NCI-H69 (cell line): ENCODE data around the gene CACNA1I.

ENCODE experiments used
- DNase-seq: peaks from one replicate; lab custom pipeline; 2025; lab: John Stamatoyannopoulos, UW

CACNA1I gene

DNA sequence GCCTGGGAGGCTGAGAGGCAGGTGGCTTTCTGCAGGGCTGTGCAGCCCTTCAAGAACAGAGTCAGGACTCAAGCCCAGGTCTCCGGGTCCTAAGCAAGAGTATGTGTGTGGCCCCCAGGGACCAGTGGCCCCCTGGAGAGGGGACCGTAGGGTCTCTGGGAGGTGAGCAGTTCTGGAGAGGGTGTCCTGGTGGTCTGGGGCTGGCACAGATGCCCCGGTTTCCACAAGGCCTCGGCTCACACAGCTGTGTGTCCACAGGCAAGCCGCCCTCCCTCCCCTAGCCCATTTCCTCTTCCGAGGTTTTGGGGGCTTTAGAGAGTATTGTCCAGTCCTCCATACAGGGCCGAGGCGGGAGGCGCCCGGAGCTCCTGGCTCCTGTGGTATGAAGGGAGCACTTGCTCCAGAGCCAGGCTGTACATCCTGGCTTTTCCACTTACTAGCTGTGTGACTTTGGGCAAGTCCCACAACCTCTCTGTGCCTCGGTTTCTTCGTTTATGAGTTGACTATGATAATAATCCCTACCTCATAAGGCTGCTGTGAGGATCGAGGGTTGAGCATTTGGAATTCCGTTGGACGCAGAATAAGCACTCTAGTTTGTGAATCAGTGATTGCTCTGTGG lies 34.6 kb upstream of the CACNA1I start:
- DNase-seq: no peak

DNA sequence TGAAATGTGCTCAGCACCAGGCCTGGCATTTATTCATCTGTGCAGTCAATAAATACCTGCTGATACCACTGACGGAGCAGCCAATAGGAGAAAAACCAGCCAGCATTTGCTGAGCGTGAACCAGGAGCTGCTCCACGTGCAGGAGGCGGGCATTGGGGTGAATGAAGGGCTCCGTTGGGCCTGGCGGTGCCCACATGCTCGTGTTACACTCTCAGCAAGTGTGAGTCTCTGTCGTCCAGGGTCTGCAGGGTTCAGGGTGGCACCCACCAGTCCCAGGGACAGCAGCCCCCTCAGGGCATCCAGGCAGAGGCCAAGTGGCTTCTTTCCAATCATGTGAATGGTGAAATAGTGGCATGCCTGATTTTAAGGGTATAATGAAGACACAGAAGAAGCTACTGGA lies 33.8 kb upstream of the CACNA1I start:
- no peak for DNase-seq

GRCh38 chr22:39537975-39538374 lies 32.6 kb upstream of the CACNA1I start:
- DNase-seq: no peak

- peak; percentile 60 for DNase-seq
These were observed 27.5 kb upstream of the CACNA1I start for GRCh38 chr22:39543095-39543494.

- no peak for DNase-seq
These were observed 24.9 kb upstream of the CACNA1I start for GRCh38 chr22:39545386-39546365.

- peak; percentile 68 for DNase-seq
These were observed 23.5 kb upstream of the CACNA1I start for GRCh38 chr22:39546889-39547586.

GRCh38 chr22:39547587-39547947 lies 23.0 kb upstream of the CACNA1I start:
- no peak for DNase-seq

DNA sequence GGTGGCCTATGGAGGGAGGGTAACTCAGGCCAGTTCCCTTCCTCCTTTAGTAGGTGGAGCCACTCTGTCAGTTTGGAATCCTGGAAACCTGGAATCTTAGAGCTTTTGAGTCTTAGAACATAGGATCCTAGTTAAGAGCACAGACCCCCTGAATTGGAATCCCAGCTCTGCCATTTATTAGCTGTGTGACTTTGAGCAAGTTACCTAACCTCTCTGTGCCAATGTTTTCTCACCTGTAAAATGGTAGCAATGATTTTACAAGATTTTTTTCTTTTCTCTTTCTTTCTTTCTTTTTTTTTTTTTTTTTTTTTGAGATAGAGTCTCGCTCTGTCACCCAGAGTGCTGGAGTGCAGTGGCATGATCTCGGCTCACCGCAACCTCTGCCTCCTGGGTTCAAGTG lies 17.1 kb upstream of the CACNA1I start:
- DNase-seq: no peak

DNA sequence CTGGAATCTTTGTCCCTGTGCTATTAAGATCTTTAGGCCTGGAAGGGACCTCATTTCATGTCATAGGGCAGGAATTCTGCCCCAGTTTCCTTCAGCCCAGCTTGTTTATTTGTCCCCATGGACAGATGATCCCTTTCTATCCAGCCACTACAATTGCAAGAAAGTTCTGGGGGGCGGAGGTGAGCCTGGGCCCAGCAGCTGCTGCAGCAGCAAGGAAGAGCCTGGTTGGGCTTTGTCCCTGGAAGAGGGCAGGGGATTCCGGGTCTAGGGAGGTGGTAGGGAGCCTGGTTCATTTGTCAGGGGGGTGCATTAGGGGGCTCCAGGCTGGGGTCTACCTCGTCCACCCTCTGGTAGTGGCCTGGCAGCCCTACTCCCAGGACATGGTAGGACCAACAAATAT lies 16.4 kb upstream of the CACNA1I start:
- no peak for DNase-seq

DNA sequence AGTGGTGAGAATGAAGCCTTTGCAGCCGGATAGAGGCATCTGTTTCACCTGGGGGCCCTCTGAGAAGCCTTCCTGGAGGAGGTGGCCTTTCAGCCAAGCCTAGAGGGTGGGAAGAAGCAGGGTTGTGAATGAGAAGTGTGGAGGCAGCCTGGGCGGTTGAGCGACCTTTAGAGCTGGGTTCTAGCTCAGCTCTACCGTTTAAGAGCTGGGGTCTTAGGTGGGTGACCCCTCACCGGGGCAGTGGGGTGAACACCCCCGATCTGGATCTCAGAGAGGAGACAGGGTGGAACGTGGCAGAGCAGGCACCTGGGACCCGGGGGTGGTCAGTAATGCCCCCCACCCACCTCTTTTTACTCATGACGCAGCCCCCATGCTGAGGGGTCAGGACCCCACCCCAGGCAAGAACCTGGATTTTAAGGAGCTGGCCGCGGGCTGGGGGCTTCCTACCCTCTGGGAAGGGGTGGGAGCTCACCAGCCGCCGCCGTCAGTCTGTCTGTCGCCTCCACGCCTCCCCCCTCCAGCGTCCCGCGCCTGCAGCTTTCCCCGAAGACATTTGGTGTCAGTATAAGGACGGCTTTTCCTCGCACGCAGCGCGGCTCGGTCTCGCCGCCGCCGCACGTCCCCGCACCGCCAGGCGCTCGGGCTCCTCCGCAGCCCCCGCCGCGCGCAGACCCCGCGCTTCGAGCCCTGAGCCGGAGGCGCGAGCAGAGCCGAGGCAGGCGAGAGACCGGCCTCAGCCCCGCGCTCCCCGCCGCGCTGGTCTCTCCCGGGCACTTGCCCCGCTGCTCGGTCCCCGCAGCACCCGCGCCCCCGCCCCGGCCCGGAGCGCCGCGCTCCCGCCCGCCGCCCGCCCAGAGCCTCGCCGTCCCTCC lies 13.3 kb upstream of the CACNA1I start:
- DNase-seq: peak; percentile 47

DNA sequence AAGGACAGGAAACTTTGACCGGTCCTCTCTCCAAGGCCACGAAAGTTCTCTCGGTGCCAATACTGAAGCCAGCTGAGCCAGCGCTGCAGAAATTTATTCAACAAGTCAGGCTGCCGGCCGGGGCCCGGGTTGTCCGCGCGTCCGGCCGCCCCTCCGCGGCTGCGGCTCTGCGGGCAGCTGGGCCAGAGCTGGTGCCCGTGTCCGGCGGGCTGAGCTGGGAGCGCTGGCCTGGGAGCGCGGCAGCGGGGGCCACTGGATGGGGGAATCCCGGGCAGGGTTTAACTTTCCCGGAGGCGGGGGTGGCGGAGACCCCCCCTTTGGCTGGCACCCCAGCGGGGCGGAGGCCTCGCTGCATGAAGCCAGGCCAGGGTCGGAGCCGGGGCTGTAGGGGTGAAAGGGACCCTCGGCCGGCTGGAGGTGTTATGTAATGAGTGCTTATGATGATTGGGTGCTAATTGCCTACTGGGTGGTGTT lies 12.3 kb upstream of the CACNA1I start:
- DNase-seq: no peak

GRCh38 chr22:39558950-39559349 lies 11.6 kb upstream of the CACNA1I start:
- DNase-seq: no peak

GRCh38 chr22:39559456-39560105 lies 11.0 kb upstream of the CACNA1I start:
- DNase-seq: peak; percentile 11

GRCh38 chr22:39560127-39560526 lies 10.4 kb upstream of the CACNA1I start:
- no peak for DNase-seq

- DNase-seq: no peak
These were observed 7.6 kb upstream of the CACNA1I start for GRCh38 chr22:39562839-39563489.

- no peak for DNase-seq
These were observed 6.8 kb upstream of the CACNA1I start for GRCh38 chr22:39563571-39564428.

GRCh38 chr22:39565414-39565944 lies 5.1 kb upstream of the CACNA1I start:
- no peak for DNase-seq

DNA sequence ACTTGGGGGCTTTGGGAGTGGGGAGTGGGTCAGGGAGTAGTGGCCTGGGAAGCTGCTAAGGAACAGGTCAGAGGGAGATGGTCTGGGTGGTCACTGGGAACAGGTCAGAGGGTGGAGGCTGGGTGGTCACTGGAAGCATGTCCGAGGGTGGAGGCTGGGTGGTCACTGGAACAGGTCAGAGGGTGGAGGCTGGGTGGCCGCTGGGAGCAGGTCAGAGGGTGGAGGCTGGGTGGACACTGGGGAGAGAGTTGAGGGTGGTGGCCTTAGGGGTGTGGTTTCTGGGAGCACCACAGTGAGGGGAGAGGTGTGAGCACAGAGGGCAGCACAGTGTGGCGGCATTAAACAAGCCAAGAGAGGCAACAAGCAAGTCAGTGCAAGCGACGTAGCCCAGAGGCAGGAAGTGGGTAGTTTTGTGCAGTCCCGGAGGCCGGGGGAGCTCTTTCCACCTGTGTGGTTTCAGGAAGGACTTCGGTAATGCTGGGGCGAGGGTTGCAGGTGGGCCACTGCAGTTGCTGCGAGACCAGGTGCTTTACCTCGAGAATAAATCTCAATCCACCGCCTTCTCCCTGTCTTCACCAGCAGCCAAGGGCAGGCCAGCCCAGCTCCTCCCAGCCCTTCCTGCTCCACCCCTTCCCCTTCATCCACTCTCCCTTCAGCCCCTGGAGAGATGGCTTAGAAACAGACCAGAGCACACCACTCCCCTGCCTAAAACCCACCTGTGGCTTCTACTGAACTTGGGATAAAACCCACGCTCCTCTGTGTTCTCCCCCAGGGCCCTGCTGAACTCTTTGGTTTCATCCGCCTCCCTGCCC lies 3.2 kb upstream of the CACNA1I start:
- DNase-seq: peak; percentile 14
